Mesendoderm (in vitro differentiated cells): ENCODE measurements around the gene NCAPG2. TPM values are rescaled to one million over a fixed set of nuclear protein-coding genes. Genes with fewer than 3 reads are reported as not detected.

Source experiments
- DNase-seq: peaks from one replicate; pipeline ENCODE4 v3.0.0; 2013
- H2AK5ac ChIP-seq: 2 replicates; pipeline ENCODE4 v1.6.1; 2013; ENCODE audit warnings: low read length, inconsistent platforms
- H2BK120ac ChIP-seq: 2 replicates; pipeline ENCODE4 v1.6.1; 2013; ENCODE audit warnings: low read depth, mild to moderate bottlenecking, low read length, moderate library complexity, mixed read lengths
- H2BK15ac ChIP-seq: replicated peaks from 2 replicates; pipeline ENCODE4 v1.6.1; 2013; ENCODE audit warnings: low read depth, mild to moderate bottlenecking, moderate library complexity
- H2BK5ac ChIP-seq: 2 replicates; pipeline ENCODE4 v1.6.1; 2013; ENCODE audit warnings: low read length, inconsistent platforms
- H3K18ac ChIP-seq: 2 replicates; pipeline ENCODE4 v1.6.1; 2013; ENCODE audit warnings: mild to moderate bottlenecking, low read length, mixed read lengths
- H3K23ac ChIP-seq: one replicate; pipeline ENCODE4 v1.6.1; 2013; ENCODE audit warnings: low read length
- H3K27ac ChIP-seq: 2 replicates; pipeline ENCODE4 v1.5.1; 2013; ENCODE audit warnings: low read depth, mild to moderate bottlenecking, inconsistent platforms, low read length, moderate library complexity
- H3K27me3 ChIP-seq: 2 replicates; pipeline ENCODE4 v1.6.1; 2013; ENCODE audit warnings: low read length, control low read depth, mild to moderate bottlenecking, inconsistent platforms; ENCODE audit not compliant: insufficient read depth, poor library complexity
- H3K36me3 ChIP-seq: 2 replicates; pipeline ENCODE4 v1.6.1; 2013; ENCODE audit warnings: low read length, inconsistent platforms; ENCODE audit not compliant: control insufficient read depth, insufficient read depth
- H3K4ac ChIP-seq: one replicate; pipeline ENCODE4 v1.6.1; 2013; ENCODE audit warnings: low read depth, mild to moderate bottlenecking, low read length, moderate library complexity
- H3K4me1 ChIP-seq: 2 replicates; pipeline ENCODE4 v1.6.1; 2013; ENCODE audit warnings: low read depth, low read length, inconsistent platforms; ENCODE audit not compliant: control insufficient read depth
- H3K4me2 ChIP-seq: 2 replicates; pipeline ENCODE4 v1.6.1; 2013; ENCODE audit warnings: low read length
- H3K4me3 ChIP-seq: 2 replicates; pipeline ENCODE4 v1.5.1; 2013; ENCODE audit warnings: mild to moderate bottlenecking, low read length
- H3K56ac ChIP-seq: one replicate; pipeline ENCODE4 v1.6.1; 2013; ENCODE audit warnings: low read length
- H3K79me1 ChIP-seq: 2 replicates; pipeline ENCODE4 v1.6.1; 2013; ENCODE audit warnings: low read length, inconsistent platforms
- H3K79me2 ChIP-seq: 2 replicates; pipeline ENCODE4 v1.6.1; 2013; ENCODE audit warnings: mild to moderate bottlenecking, low read length; ENCODE audit not compliant: control insufficient read depth, insufficient read depth
- H3K9ac ChIP-seq: 2 replicates; pipeline ENCODE4 v1.6.1; 2013; ENCODE audit warnings: low read length, inconsistent platforms
- H4K5ac ChIP-seq: one replicate; pipeline ENCODE4 v1.6.1; 2013; ENCODE audit warnings: low read length
- H4K8ac ChIP-seq: one replicate; pipeline ENCODE4 v1.6.1; 2013; ENCODE audit warnings: low read depth, mild to moderate bottlenecking, control low read depth, low read length, moderate library complexity
- WGBS: extraction: QIAGEN DNeasy Blood & Tissue Kit; methylation state at CpG from one replicate; pipeline ENCODE4 v1.1.7; 2013; ENCODE audit warnings: low lambda C conversion rate, missing lambda C conversion rate; ENCODE audit not compliant: insufficient coverage; ENCODE audit errors: extremely low coverage; 5-methylcytosine and 5-hydroxymethylcytosine counted together
- polyA plus RNA-seq, 2 experiments: library from polyadenylated mRNA; stranded (reverse); fragments of 200-250 nt; gene quantifications; one replicate each; pipeline ENCODE4 v1.2.3, GENCODE V29; 2013

Gene NCAPG2
- polyA plus RNA-seq (2013, experiment 1 of 2) = 29.4 TPM
- 30.0 TPM for polyA plus RNA-seq (2013, experiment 2 of 2)

GRCh38 chr7:158704524-158705233 is at the start of gene NCAPG2:
TSS of gene NCAPG2 (minus strand) at chr7:158704804. CDS start at chr7:158701899, 2,905 bp downstream.
- no peak within 1 kb of the TSS for H2BK5ac ChIP-seq
- peak within 1 kb of the TSS; percentile 87 for H3K4me3 ChIP-seq
- H4K5ac ChIP-seq = no peak within 1 kb of the TSS
- peaks cover 11% of the 10 kb centered on the region for H3K79me1 ChIP-seq
- H2BK120ac ChIP-seq = no peak within 1 kb of the TSS
- H3K4ac ChIP-seq = peak within 1 kb of the TSS; percentile 90
- no peaks in the 10 kb centered on the region for H3K27me3 ChIP-seq
- H3K79me2 ChIP-seq = peaks cover 35% of the 10 kb centered on the region
- H4K8ac ChIP-seq = no peak within 1 kb of the TSS
- peak within 1 kb of the TSS; percentile 98 for H3K56ac ChIP-seq
- H3K27ac ChIP-seq = no peak within 1 kb of the TSS
- no CpG with 5 or more reads among the region's 78 CpGs for WGBS
- H2AK5ac ChIP-seq = peak within 1 kb of the TSS; percentile 46
- peak within 1 kb of the TSS; percentile 87 for H3K23ac ChIP-seq
- no peak within 1 kb of the TSS for H2BK15ac ChIP-seq
- H3K9ac ChIP-seq = peak within 1 kb of the TSS; percentile 97
- H3K18ac ChIP-seq = peak within 1 kb of the TSS; percentile 63
- H3K36me3 ChIP-seq = peaks cover 2% of the 10 kb centered on the region
- DNase-seq = peak; percentile 98
- H3K4me2 ChIP-seq = peak within 1 kb of the TSS; percentile 79
- H3K4me1 ChIP-seq = peaks cover 7% of the 10 kb centered on the region

- H3K4me3 ChIP-seq = no peak overlapping the region
- DNase-seq = no peak
- H3K9ac ChIP-seq = no peak overlapping the region
- no peak overlapping the region for H3K27ac ChIP-seq
- H3K18ac ChIP-seq = no peak overlapping the region
- H3K4me2 ChIP-seq = no peak overlapping the region
- no peaks in the 10 kb centered on the region for H3K4me1 ChIP-seq
- H3K36me3 ChIP-seq = peaks cover 7% of the 10 kb centered on the region
- H4K8ac ChIP-seq = no peak overlapping the region
- H2BK120ac ChIP-seq = no peak overlapping the region
- H3K27me3 ChIP-seq = no peaks in the 10 kb centered on the region
- H3K79me2 ChIP-seq = no peaks in the 10 kb centered on the region
- WGBS = no CpG with 5 or more reads among the region's 5 CpGs
- H2AK5ac ChIP-seq = no peak overlapping the region
- no peak overlapping the region for H2BK15ac ChIP-seq
- no peaks in the 10 kb centered on the region for H3K79me1 ChIP-seq
- no peak overlapping the region for H2BK5ac ChIP-seq
- no peak overlapping the region for H3K23ac ChIP-seq
- no peak overlapping the region for H3K56ac ChIP-seq
- no peak overlapping the region for H4K5ac ChIP-seq
- no peak overlapping the region for H3K4ac ChIP-seq
These were observed 49.3 kb upstream of the NCAPG2 start for GRCh38 chr7:158753900-158754299.

- WGBS = no CpG with 5 or more reads among the region's 3 CpGs
- Histone ChIP-seq H3K9ac (no peak overlapping the region), H3K27ac (no peak overlapping the region), H3K18ac (no peak overlapping the region), H3K4me3 (no peak overlapping the region), H4K8ac (no peak overlapping the region), H3K4me1 (no peaks in the 10 kb centered on the region), H3K56ac (no peak overlapping the region), H3K4me2 (no peak overlapping the region), H2BK15ac (no peak overlapping the region), H4K5ac (no peak overlapping the region), H2BK120ac (no peak overlapping the region), H3K27me3 (no peaks in the 10 kb centered on the region), H3K4ac (no peak overlapping the region), H3K79me1 (no peaks in the 10 kb centered on the region), H3K79me2 (no peaks in the 10 kb centered on the region), H3K36me3 (peaks cover 1% of the 10 kb centered on the region), H3K23ac (no peak overlapping the region), H2BK5ac (no peak overlapping the region), H2AK5ac (no peak overlapping the region)
- no peak for DNase-seq
These were observed 47.1 kb upstream of the NCAPG2 start for GRCh38 chr7:158751751-158752150.

- Histone ChIP-seq H3K27ac (no peak overlapping the region), H2BK5ac (no peak overlapping the region), H3K4ac (no peak overlapping the region), H3K23ac (no peak overlapping the region), H2BK15ac (no peak overlapping the region), H3K4me3 (no peak overlapping the region), H3K27me3 (no peaks in the 10 kb centered on the region), H3K4me2 (no peak overlapping the region), H3K56ac (no peak overlapping the region), H2BK120ac (no peak overlapping the region), H3K4me1 (no peaks in the 10 kb centered on the region), H3K9ac (no peak overlapping the region), H4K5ac (no peak overlapping the region), H3K36me3 (peaks cover 1% of the 10 kb centered on the region), H4K8ac (no peak overlapping the region), H2AK5ac (no peak overlapping the region), H3K18ac (no peak overlapping the region), H3K79me1 (no peaks in the 10 kb centered on the region), H3K79me2 (no peaks in the 10 kb centered on the region)
- DNase-seq = no peak
- WGBS = no CpG with 5 or more reads among the region's 2 CpGs
These were observed 46.6 kb upstream of the NCAPG2 start for GRCh38 chr7:158751199-158751598.

- DNase-seq = no peak
- Histone ChIP-seq H2BK15ac (no peak overlapping the region), H3K36me3 (no peaks in the 10 kb centered on the region), H3K56ac (no peak overlapping the region), H3K18ac (no peak overlapping the region), H2AK5ac (no peak overlapping the region), H4K5ac (no peak overlapping the region), H3K4ac (no peak overlapping the region), H2BK120ac (no peak overlapping the region), H3K79me2 (no peaks in the 10 kb centered on the region), H3K27me3 (no peaks in the 10 kb centered on the region), H3K9ac (no peak overlapping the region), H2BK5ac (no peak overlapping the region), H3K23ac (no peak overlapping the region), H3K4me1 (no peaks in the 10 kb centered on the region), H3K79me1 (no peaks in the 10 kb centered on the region), H3K27ac (no peak overlapping the region), H3K4me2 (no peak overlapping the region), H3K4me3 (no peak overlapping the region), H4K8ac (no peak overlapping the region)
- no CpG with 5 or more reads among the region's 3 CpGs for WGBS
These were observed 46.1 kb upstream of the NCAPG2 start for GRCh38 chr7:158750702-158751101.

GRCh38 chr7:158749396-158749795 is 44.8 kb upstream of the NCAPG2 start:
- no peak overlapping the region for H3K56ac ChIP-seq
- H3K23ac ChIP-seq = no peak overlapping the region
- no peak overlapping the region for H4K5ac ChIP-seq
- no peaks in the 10 kb centered on the region for H3K79me1 ChIP-seq
- H4K8ac ChIP-seq = no peak overlapping the region
- no peak overlapping the region for H3K4me3 ChIP-seq
- no peak overlapping the region for H2BK120ac ChIP-seq
- peaks cover 1% of the 10 kb centered on the region for H3K36me3 ChIP-seq
- H3K4me1 ChIP-seq = no peaks in the 10 kb centered on the region
- H2AK5ac ChIP-seq = no peak overlapping the region
- no peak overlapping the region for H3K9ac ChIP-seq
- no peak overlapping the region for H3K4ac ChIP-seq
- DNase-seq = no peak
- no peak overlapping the region for H3K27ac ChIP-seq
- no peak overlapping the region for H3K18ac ChIP-seq
- no peak overlapping the region for H3K4me2 ChIP-seq
- H3K79me2 ChIP-seq = no peaks in the 10 kb centered on the region
- no CpG with 5 or more reads among the region's 9 CpGs for WGBS
- H2BK5ac ChIP-seq = no peak overlapping the region
- no peak overlapping the region for H2BK15ac ChIP-seq
- H3K27me3 ChIP-seq = no peaks in the 10 kb centered on the region
